Cardiac fibroblast (primary cell): ENCODE results near the gene CDX2.

Experiments
- DNase-seq, 2 donors: peaks; one replicate each; pipeline versions ENCODE4 v3.0.0 to v3.0.0-alpha.2; 2010; ENCODE audit warnings: low read depth in 2 of 2
- H3K4me3 ChIP-seq, 2 donors: replicated peaks in 1 of 2; 1 replicate in 1 of 2; 2 replicates in 1 of 2; pipeline ENCODE4 v1.5.1; 2011; ENCODE audit warnings: low read depth in 2 of 2, low read length in 2 of 2, mild to moderate bottlenecking in 2 of 2, moderate library complexity in 1 of 2
- TF ChIP-seq, protein P1 (sequence below): IDR thresholded peaks from one replicate; pipeline ENCODE4 v1.5.1; 2011; ENCODE audit warnings: low read depth, mild to moderate bottlenecking, low read length, inconsistent platforms

The CDX2 gene

DNA sequence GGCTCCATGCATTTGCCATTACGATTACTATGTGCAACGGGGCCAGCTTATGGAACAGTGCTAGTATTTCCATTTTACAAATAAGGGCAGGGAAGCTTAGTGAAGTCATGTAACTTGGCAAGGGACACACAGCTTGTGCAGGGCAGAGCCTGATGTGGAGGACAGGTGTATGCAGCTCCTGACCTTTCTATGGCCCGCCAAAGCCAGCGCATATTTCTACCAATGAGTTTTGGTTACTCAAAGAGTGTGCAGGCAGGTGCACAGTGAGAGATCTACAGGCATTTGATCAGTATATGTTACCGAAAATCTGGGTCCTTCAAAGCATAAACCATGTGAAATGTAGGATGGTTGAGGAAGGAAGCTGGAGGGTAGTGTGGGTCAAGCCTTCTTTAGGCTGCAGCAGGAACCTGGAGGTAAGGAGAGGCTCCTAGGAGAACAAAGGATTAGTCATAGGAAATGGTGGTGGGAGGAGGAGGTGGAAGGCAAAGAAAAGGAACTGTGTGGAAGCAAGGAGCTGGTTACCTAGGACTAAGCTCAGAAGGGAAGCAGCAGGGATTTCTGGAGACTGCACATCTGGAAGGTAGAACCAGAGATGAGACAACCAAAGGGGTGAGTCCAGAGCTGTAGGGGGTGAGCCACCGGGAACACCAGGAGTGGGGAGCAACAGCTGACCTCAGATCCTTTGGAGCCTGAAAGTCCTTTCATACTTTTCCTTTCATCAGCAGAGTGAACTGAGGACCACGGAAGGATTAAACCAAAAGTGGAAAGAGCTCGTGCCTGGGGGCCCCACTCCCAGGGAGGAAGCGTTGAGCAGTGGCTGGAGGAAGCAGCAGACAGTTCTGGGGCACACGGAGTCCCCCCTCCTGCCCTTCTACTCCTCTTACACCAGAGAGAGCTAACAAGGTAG lies 53.6 kb downstream of the CDX2 start:
- H3K4me3 ChIP-seq: no peak overlapping the region
- DNase-seq: no peak
- TF ChIP-seq, protein P1, sequence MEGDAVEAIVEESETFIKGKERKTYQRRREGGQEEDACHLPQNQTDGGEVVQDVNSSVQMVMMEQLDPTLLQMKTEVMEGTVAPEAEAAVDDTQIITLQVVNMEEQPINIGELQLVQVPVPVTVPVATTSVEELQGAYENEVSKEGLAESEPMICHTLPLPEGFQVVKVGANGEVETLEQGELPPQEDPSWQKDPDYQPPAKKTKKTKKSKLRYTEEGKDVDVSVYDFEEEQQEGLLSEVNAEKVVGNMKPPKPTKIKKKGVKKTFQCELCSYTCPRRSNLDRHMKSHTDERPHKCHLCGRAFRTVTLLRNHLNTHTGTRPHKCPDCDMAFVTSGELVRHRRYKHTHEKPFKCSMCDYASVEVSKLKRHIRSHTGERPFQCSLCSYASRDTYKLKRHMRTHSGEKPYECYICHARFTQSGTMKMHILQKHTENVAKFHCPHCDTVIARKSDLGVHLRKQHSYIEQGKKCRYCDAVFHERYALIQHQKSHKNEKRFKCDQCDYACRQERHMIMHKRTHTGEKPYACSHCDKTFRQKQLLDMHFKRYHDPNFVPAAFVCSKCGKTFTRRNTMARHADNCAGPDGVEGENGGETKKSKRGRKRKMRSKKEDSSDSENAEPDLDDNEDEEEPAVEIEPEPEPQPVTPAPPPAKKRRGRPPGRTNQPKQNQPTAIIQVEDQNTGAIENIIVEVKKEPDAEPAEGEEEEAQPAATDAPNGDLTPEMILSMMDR: no peak

DNA sequence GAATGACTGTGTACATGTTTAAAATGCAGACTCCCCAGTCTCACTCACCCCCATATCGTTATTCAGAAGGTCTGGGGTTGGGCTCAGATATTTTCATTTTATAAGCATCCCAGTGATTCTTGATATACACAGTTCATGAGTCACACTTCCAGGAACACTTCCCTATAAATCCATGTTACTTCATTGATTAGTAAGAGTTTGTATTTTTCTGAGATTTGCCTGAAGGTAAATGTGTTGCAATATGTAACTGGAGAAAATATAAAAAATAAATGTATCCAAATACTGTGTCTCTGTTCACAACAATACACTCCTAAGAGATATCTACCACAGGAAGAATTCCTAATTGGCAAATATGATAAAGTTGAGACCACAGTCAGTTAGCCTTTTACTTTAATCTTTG lies 56.0 kb downstream of the CDX2 start:
- TF ChIP-seq, protein P1: no peak
- H3K4me3 ChIP-seq: no peak overlapping the region
- DNase-seq: no peak

DNA sequence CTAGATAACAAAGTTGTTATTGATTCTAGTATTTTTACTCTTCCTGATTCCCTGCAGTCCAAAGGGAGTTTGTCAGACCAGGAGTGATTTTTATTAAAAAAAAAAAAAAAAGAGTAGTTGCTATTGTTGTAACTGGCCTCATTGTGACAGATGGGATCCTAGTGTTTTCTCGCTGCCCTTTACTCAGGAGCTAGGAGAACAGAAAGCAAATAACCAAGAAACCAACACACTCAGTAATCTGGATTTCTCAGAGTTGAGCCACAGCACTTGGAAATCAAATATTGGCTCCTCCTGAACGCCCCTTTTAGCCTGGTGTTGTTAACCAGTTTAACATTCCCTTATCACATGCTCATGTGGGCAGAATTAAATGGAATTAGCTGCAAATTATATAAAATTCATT lies 57.6 kb downstream of the CDX2 start:
- H3K4me3 ChIP-seq: no peak overlapping the region
- TF ChIP-seq, protein P1: no peak
- no peak for DNase-seq
